Hepatic stellate cell (primary cell): ENCODE measurements around the gene PWWP2B.

Experiments used
- DNase-seq: peaks from one replicate; pipeline ENCODE4 v3.0.0; 2011; ENCODE audit warnings: low spot score

The PWWP2B gene

DNA sequence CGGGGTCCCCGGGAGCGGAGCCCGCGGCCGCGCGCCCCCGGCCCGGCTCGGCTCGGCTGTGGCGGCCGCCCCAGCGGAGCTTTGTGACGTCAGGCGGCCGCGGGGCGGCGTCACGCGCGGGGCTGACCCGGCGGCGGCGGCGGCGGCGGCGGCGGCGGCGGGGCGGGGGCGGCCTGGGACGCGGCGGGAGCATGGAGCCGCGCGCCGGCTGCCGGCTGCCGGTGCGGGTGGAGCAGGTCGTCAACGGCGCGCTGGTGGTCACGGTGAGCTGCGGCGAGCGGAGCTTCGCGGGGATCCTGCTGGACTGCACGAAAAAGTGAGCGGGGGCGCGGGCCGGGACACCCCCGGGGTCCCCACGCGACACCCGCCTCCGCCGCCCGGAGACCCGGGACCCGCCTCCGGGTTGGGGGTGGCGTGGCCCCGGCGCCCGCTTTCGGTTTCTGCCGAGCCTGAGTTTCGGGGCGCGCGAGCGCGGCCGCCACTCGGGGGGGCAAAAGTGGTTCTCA, at the start of gene PWWP2B:
Gene PWWP2B (plus strand): TSS at position 165 of the 506 bp plus-strand sequence. CDS start 27 bp downstream, at position 192.
- peak; percentile 70 for DNase-seq

DNA sequence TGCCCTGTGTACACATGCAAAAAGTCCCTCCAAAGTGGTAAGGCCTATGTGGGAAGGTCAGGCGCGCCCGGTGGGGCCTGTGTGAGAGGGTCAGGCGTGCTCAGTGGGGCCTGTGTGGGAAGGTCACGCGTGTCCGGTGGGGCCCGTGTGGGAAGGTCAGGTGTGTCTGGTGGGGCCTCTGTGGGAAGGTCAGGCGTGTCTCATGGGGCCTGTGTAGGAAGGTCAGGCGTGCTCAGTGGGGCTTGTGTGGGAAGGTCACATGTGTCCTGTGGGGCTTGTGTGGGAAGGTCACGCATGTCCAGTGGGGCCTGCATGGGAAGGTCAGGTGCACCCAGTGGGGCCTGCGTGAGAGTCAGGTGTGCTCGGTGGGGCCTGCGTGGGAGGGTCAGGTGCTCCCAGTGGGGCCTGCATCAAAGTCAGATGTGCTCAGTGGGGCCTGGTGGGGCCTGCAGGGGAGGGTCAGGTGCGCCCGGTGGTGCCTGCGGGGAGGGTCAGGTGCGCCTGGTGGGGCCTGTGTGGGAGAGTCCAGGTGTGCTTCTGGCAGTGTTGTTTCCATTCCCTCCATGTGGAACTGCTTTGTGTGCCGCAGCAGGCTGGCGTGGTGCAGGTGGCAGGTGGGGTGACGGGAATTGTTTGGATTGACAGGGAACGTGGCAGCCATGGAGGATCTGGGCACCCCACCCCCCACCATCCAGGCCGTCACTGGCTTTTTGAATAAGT, 49.6 kb upstream of the PWWP2B start:
- no peak for DNase-seq

GRCh38 chr10:132347931-132348267, 49.1 kb upstream of the PWWP2B start:
- DNase-seq: no peak

DNA sequence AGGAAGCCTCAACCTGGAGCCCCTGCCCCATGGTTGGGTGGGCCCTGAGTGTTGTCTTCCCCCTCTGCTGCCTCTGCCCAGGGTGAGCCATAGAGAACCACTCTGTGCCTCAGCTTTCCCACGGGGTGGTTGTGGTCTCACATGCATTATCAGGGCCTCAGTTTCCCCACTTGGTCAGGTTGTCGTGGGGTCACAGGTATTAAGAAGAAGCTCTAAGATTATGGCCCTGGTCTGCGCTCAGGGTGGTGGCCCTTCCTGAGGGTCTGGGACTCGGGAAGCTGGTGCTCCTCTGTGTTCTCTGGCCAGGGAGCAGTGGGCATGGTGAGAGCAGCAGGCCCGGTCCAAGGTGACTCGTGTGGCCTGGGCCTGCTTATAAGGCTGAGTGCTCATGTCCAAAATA, 47.2 kb upstream of the PWWP2B start:
- DNase-seq: no peak

- DNase-seq: no peak
Measured at GRCh38 chr10:132350391-132350790, 46.6 kb upstream of the PWWP2B start.

DNA sequence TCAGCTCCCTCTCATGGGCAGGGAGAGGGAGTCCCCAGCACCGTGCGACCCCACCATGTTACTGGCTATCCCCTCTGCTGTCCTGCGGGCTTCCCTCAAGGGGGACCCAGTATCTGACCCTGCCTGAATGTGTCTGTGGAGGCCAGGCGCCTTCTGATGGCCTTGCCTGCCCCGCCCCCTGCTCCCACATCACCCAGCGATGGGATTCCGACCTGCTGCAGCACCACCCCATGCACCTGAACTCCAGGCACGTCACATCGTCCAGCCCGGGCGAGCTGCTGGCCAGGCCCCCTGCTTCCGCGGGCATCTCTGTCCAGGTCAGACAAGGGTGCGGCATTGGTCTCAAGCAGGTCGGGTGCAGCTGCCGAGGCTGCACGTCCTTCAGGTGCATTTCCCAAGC, 46.1 kb upstream of the PWWP2B start:
- DNase-seq: no peak

DNA sequence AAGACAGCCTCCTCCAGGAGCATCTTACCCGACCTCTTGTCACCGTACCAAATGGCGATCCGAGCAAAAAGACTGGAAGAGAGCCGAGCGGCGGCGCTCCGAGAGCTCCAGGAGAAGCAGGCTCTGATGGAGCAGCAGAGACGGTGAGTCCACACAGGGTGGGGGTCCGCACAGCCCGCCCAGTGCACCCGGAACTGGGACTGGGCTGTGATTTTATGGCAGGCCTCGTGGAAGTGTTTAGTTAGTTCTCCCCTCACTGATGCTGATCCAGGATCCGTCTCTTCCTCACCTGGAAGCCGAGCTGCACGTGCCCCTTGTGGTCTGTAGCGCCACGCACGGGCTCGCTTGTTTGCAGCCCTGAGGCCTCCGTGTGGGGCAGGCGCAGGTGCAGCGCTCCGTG, 45.4 kb upstream of the PWWP2B start:
- DNase-seq: no peak

GRCh38 chr10:132352462-132353308, 44.3 kb upstream of the PWWP2B start:
- DNase-seq: peak; percentile 83

DNA sequence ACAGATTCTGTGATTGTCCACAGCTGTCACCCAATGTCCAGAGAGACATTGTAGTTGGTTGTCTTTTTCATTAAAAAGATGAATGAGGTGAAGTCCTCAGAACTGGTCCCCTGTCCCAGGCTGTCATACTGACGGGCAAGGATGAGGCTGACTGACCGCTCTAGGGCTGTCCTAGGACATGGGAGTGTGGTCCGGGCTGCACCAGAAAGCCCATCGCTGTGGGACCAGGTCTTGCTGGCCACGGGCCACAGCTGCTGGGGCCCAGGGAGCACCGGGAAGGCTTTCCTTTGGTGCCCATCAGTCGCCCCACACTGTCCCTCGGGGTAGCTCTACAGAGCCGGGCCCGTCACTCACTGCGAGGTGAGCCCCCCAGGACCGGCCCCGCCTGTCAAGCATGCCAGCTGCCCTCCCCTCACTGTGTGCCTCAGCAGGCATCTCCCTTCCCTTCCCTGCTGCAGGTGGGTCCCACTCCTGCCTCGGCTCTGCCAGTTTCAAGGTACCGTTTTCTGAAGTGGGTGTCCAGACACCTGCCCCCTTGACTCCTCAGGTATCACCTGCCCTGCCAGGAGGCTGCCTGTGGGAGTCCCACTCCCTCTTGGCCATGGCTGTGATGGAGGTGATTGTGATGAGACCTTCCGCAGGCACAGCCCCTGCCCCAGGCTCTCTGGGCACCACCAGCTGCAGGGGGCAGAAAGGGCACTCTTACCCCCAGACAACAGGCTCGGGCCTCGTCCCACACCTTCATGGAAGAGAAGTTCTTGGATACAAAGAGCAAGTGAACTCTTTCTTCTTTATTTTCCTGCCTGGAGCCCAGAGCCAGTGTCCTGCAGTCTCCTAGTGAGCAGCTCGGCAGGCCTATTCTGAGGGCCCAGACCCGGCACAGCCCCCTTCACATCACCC, 43.3 kb upstream of the PWWP2B start:
- no peak for DNase-seq

GRCh38 chr10:132354356-132355094, 42.5 kb upstream of the PWWP2B start:
- no peak for DNase-seq

DNA sequence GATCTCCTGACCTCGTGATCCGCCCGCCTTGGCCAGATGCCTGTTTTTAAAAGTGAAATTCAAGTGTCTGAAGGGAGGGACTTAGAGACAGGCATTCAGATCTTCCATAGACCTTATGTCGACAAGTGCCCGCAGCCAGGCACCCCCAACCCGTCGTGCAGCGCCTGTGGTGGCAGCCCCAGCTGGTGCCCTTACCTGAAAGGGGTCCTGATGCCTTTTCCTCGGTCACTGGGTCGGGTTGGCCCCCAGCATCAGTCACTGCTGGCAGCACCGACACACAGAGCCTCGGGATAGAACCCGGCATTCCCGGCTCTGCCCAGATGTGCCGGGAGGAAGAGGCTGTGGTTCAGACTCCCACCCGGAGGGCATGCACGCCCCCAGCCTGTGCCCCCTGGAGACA, 41.7 kb upstream of the PWWP2B start:
- DNase-seq: no peak

DNA sequence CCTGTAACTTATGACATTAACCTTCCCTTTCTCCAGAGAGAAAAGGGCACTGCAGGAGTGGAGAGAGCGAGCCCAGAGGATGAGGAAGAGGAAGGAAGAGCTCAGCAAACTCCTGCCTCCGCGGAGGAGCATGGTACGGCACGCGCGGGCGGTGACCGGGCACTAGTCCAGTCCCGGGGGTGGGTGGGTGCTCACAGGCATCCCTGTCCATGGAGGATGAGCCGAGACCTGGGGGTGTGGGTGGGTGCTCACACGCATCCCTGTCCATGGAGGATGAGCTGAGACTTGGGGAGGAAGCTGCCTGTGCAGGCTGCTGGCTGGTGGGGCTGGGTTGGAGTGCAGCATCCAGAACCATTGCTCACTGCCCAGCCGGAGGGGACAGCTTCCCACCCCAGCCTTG, 41.2 kb upstream of the PWWP2B start:
- DNase-seq: no peak

- DNase-seq: no peak
Measured at GRCh38 chr10:132356621-132357195, 40.3 kb upstream of the PWWP2B start.

DNA sequence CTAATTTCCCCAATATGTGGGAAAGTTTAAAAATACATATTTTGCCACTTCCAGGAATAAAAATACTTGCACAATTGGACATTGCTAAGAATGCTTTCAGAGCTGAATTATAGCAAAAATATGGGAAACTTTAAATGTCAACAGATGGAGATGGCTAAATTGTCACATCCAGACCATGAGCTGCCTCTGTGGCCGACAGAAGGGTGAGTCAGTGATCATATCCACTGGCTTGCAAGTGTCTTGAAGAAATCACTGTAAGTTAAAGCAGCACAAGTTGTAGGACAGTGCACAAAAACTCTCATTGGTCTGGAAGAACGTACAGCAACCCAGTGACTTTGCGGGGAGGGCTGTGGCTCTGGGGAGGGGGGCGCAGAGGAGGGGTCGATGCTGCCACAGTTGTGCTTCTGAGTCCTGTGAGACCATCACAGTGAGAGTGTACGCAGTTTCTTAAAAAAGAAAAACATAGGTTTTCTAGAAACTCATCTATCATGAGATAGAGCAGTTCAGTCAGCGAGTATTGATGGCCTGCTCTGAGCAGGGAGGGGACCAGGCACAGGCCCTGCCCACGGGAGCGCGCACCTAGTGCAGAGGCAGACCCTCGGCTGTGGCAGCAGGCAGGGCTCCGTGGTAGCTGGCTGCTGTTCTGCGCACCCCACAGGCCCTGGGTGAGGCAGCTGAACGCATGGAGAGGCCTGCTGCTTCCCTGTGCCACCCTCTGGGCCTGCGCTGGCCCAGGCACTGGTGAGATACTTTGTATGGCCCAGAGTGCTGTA, 39.5 kb upstream of the PWWP2B start:
- DNase-seq: no peak

DNA sequence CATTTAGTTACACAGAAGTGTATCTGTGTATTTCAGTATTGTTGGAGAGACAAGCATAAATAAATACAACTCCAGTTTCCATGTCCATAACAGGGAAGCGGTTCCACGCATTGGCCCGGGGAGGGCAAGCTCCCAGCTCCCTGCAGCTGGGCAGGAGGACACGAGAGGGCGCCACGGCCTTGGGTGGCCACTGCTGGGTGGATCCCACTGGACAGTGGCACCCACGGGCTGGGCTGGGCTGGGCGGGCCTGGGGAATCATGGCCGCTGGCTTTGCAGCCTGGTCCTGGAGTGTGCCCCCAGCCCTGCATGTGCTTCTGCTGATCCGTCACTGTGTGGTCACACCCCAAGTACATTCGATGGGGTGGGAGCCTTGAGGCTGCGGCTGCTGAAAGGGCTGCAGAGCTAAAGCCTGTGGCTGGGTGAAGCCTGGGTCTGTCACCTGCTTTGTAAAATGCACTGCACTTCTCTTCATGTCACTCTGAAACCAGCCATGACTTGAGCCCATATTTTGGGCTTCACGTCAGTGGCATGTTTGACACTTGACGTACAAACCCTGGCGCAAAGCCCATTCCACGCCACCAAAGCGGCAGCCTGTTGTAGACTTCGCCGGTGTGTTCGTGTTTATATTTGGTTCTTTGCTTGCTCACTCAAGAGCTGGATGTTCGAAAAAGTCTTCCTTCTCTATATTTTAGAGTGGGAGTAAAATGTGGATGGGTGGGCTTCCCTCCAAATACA, 37.5 kb upstream of the PWWP2B start:
- no peak for DNase-seq

- DNase-seq: no peak
Measured at GRCh38 chr10:132360766-132361447, 36.1 kb upstream of the PWWP2B start.

GRCh38 chr10:132361581-132362101, 35.4 kb upstream of the PWWP2B start:
- no peak for DNase-seq

- DNase-seq: no peak
Measured at GRCh38 chr10:132362151-132362611, 34.8 kb upstream of the PWWP2B start.

- no peak for DNase-seq
Measured at GRCh38 chr10:132363376-132363775, 33.6 kb upstream of the PWWP2B start.
